ENCODE results near the gene SVIL. TPM values are rescaled to one million over a fixed set of nuclear protein-coding genes. Genes with fewer than 3 reads are reported as not detected.

SVIL gene
- total RNA-seq, 1 donor from 2014 or later: 258 TPM

GRCh38 chr10:29603223-29603896 is 31.4 kb downstream of the SVIL start:
- H3K9me3 Mint-ChIP-seq (ENCODE audit: unreplicated experiment): no peaks in the 10 kb centered on the region
- H3K36me3 Mint-ChIP-seq (ENCODE audit: unreplicated experiment): peaks cover 8% of the 10 kb centered on the region
- no peaks in the 10 kb centered on the region for H3K27me3 Mint-ChIP-seq (ENCODE audit: unreplicated experiment)
- no peak overlapping the region for H3K27ac Mint-ChIP-seq (ENCODE audit: unreplicated experiment)
- peaks cover 35% of the 10 kb centered on the region for H3K4me1 Mint-ChIP-seq (ENCODE audit: unreplicated experiment)
- TF ChIP-seq CTCF (IDR thresholded peaks at IDR 0.05): no peak
- H3K4me3 Mint-ChIP-seq (ENCODE audit: unreplicated experiment): no peak overlapping the region
- no peak for DNase-seq (ENCODE audit: extremely low spot score, unreplicated experiment)

- TF ChIP-seq CTCF (IDR thresholded peaks at IDR 0.05): no peak
- Mint-ChIP-seq H3K27me3 (ENCODE audit: unreplicated experiment) (no peaks in the 10 kb centered on the region), H3K36me3 (ENCODE audit: unreplicated experiment) (peaks cover 16% of the 10 kb centered on the region), H3K4me3 (ENCODE audit: unreplicated experiment) (no peak overlapping the region), H3K4me1 (ENCODE audit: unreplicated experiment) (peaks cover 31% of the 10 kb centered on the region), H3K9me3 (ENCODE audit: unreplicated experiment) (no peaks in the 10 kb centered on the region), H3K27ac (ENCODE audit: unreplicated experiment) (no peak overlapping the region)
- DNase-seq (ENCODE audit: extremely low spot score, unreplicated experiment): no peak
Observed at GRCh38 chr10:29600821-29601220, 34.0 kb downstream of the SVIL start.

- Mint-ChIP-seq H3K36me3 (ENCODE audit: unreplicated experiment) (peaks cover 21% of the 10 kb centered on the region), H3K4me3 (ENCODE audit: unreplicated experiment) (no peak overlapping the region), H3K4me1 (ENCODE audit: unreplicated experiment) (peaks cover 36% of the 10 kb centered on the region), H3K9me3 (ENCODE audit: unreplicated experiment) (no peaks in the 10 kb centered on the region), H3K27ac (ENCODE audit: unreplicated experiment) (peak overlapping the region; percentile 12), H3K27me3 (ENCODE audit: unreplicated experiment) (no peaks in the 10 kb centered on the region)
- DNase-seq (ENCODE audit: extremely low spot score, unreplicated experiment): peak; percentile 54
- TF ChIP-seq CTCF (IDR thresholded peaks at IDR 0.05): no peak
Observed at GRCh38 chr10:29600067-29600466, 34.7 kb downstream of the SVIL start.

GRCh38 chr10:29598851-29599311 is 35.9 kb downstream of the SVIL start:
- Mint-ChIP-seq H3K4me3 (ENCODE audit: unreplicated experiment) (no peak overlapping the region), H3K9me3 (ENCODE audit: unreplicated experiment) (no peaks in the 10 kb centered on the region), H3K27ac (ENCODE audit: unreplicated experiment) (peak overlapping the region; percentile 85), H3K4me1 (ENCODE audit: unreplicated experiment) (peaks cover 36% of the 10 kb centered on the region), H3K27me3 (ENCODE audit: unreplicated experiment) (no peaks in the 10 kb centered on the region), H3K36me3 (ENCODE audit: unreplicated experiment) (peaks cover 23% of the 10 kb centered on the region)
- no peak for TF ChIP-seq CTCF (IDR thresholded peaks at IDR 0.05)
- no peak for DNase-seq (ENCODE audit: extremely low spot score, unreplicated experiment)

GRCh38 chr10:29596826-29597225 is 37.9 kb downstream of the SVIL start:
- H3K27ac Mint-ChIP-seq (ENCODE audit: unreplicated experiment): no peak overlapping the region

More at GRCh38 chr10:29596826-29597225, 37.9 kb downstream of the SVIL start:
- TF ChIP-seq CTCF (IDR thresholded peaks at IDR 0.05): no peak
- peaks cover 23% of the 10 kb centered on the region for H3K36me3 Mint-ChIP-seq (ENCODE audit: unreplicated experiment)
- peaks cover 36% of the 10 kb centered on the region for H3K4me1 Mint-ChIP-seq (ENCODE audit: unreplicated experiment)
- no peaks in the 10 kb centered on the region for H3K27me3 Mint-ChIP-seq (ENCODE audit: unreplicated experiment)
- DNase-seq (ENCODE audit: extremely low spot score, unreplicated experiment): peak; percentile 48
- H3K9me3 Mint-ChIP-seq (ENCODE audit: unreplicated experiment): no peaks in the 10 kb centered on the region
- H3K4me3 Mint-ChIP-seq (ENCODE audit: unreplicated experiment): no peak overlapping the region
